Amygdala (tissue), 56 donors: Measurements from ENCODE around the gene RPS28.
A peak's percentile ranks its signal among the peaks of the same experiment; 100 is the strongest.

Experiments used
- DNase-seq, 56 donors: peaks; one replicate each; lab custom pipeline; 2025; lab: John Stamatoyannopoulos, UW

Gene RPS28

DNA sequence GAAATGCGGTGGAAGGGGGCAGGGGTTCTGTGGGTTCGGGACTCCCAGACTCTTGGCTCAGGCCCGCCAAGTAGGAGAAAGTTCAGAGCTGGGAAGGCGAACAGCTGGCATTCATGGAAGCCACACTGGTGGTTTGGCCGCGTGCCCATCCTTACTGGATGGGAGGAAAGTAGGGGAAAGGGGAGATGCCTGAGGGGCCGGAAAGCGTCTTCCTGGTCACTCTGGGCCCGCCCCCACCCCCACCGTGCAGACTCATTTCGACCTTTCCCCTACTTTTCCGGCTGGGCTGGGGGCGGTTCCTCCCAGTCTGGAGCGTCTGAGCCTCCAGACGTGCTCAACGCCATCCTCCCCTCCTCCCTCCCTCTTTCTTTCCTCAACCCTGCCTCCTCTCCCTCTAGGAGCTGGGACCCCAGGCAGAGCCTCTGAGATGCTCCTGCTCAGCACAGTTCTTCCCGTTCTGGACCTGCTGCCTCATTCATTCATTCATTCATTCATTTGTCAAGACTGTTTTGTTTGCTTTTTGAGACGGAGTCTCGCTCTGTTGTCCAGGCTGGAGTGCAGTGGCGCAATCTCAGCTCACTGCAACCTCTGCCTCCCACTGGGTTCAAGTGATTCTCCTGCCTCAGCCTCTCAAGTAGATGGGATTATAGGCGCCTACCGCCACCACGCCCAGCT is 46.2 kb downstream of the RPS28 start:
- peak in 54 of 56 donors; percentile 12 to 85 (median 64) for DNase-seq

DNA sequence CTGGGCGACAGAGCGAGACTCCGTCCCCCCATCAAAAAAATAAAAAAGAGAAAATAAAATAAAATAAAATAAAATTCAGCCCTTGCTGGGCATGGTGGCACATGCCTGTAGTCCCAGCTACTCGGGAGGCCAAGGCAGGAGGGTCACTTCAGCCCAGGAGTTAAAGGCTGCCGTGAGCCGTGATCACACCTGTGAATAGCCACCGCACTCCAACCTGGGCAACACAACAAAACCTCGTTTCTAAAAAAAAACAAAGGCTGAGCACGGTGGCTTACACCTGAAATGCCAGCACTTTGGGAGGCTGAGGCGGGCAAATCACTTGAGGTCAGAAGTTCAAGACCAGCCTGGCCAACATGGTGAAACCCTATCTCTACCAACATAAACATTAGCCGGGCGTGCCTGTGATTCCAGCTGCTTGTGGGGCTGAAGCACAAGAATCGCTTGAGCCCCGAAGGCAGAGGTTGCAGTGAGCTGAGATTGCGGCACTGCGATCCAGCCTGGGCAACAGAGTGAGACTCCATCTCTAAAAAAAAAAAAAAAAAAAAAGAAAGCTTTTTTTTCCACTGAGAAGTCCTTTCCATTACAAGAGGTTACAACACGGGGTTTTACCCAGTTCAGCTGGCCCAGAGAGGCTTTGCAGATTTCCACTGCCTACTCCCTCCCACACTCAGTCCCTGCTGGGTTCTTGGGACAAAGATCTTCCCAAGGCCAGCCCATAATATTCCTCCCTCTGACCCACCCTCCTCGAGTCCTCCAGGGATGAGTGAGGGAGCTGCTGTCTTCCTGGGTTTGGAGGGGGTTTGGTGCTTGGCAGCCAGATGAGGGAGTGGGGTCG is 49.1 kb downstream of the RPS28 start:
- no peak for DNase-seq

DNA sequence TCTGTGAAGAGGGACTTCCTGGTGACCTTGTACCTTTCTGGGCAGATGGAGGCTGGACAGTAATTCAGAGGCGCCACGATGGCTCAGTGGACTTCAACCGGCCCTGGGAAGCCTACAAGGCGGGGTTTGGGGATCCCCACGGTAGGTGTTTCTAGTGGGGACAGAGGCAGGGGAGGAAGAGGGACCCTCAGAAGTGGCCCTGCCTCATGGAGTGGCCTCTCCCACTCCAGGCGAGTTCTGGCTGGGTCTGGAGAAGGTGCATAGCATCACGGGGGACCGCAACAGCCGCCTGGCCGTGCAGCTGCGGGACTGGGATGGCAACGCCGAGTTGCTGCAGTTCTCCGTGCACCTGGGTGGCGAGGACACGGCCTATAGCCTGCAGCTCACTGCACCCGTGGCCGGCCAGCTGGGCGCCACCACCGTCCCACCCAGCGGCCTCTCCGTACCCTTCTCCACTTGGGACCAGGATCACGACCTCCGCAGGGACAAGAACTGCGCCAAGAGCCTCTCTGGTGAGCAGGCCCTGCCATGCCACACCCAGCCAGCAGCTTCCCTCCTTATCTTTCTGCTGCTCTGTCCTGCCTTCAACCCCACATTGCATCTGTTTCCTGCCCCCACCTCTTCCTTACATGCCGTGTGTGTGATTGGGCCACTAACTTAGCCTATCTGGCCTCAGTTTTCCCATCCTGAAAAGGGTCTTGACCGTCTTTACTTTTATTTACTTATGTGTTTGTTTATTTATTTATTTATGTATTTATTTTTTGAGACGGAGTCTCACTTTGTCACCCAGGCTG is 49.9 kb downstream of the RPS28 start:
- DNase-seq: no peak
